ENCODE results near the gene SRPK2.
A peak's percentile ranks its signal among the peaks of the same experiment; 100 is the strongest.

The SRPK2 gene

GRCh38 chr7:105178928-105179541 is 209.7 kb downstream of the SRPK2 start:
- DNase-seq = no peak

DNA sequence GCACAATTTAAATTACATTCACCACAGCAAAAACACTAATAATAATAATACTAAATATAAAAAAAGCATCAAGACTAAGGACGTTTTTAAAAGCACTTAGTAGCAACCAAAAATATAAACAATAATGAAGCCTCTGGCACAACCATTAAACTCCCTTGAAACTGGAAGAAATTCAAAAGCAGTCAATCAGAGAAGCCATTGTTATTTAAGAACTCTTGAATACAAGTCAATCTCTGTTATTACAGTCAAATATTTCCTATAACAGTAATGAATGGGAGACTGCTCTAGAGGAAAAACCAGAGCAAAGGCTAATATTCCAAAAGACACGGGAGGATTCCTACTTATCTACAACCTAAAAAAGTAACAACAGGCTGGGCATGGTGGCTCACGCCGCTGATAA is 210.5 kb downstream of the SRPK2 start:
- DNase-seq = no peak

DNA sequence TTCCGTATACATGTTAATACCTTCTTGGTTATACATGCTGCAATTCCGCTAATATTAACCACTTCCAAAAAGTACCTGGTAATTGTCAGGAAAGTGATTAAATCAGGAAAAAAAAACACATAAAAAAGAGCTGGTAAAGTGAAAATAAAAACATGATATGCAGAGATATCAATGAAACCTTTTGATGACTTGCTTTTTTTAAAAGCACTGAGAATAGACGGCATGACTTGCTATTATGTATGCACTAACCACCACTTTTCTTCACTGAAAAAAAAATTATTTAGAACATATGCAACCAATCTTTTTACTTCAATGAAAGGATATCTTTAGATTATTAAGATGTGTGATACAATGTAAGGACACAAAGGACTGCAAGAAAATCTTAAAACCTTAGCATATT is 211.7 kb downstream of the SRPK2 start:
- no peak for DNase-seq

- DNase-seq = no peak
These were observed 215.1 kb downstream of the SRPK2 start for GRCh38 chr7:105173586-105173985.

DNA sequence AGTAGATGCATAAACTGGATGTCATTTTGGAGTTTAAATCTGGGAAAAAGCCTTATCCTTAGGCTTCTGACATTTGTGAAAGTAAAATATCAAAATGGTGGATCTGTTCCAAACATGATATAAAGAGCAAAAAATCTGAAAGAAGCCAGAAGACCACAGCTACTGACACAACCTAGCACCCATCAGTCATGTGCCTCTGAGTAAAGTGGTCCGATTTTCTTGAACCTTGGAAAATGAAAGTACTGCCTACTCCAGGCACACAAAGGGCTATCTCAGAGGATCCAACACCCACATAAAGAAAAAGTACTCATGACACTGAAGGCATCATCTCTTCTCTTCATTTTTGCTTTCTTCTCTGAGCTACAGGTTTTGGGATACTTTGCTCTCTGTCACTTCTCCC is 224.0 kb downstream of the SRPK2 start:
- DNase-seq = no peak

DNA sequence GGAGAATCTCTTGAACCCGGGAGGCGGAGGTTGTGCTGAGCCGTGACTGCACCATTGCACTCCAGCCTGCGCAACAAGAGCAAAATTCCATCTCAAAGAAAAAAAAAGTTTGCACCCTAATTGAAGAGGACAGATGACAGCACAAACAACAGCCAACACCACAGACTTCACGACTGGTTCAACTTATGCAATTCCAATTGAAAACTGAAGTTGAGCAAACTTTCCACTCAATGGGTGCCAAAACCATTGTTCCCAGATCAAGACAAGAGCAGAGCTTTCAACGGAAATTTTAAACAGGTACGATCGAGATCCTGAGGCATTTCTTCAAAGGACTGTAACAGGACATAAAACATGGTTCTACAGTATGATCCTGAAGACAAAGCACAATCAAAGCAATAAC is 225.0 kb downstream of the SRPK2 start:
- DNase-seq = no peak

DNA sequence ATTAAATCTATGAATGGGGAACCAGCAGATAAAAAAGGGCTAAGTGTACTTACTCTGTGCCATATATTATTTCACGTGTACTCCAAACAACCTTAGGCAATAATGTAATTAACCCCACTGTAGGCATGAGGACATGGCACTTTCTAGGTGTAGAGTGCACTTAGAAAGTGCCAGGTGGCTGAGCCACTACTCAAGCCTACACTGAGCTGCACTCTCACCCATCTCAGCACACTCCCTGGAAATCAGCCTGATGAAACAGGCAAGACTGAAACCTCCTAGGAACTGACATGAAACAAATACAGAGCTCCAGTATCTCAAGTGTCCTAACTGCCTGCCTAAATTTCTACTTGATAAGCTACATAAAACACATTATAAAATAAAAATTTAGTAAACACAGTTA is 227.4 kb downstream of the SRPK2 start:
- DNase-seq = no peak

GRCh38 chr7:105157278-105157677 is 231.4 kb downstream of the SRPK2 start:
- DNase-seq = no peak

- no peak for DNase-seq
These were observed 232.0 kb downstream of the SRPK2 start for GRCh38 chr7:105156731-105157130.

- no peak for DNase-seq
These were observed 234.6 kb downstream of the SRPK2 start for GRCh38 chr7:105154084-105154483.

- no peak for DNase-seq
These were observed 235.2 kb downstream of the SRPK2 start for GRCh38 chr7:105153531-105153930.

DNA sequence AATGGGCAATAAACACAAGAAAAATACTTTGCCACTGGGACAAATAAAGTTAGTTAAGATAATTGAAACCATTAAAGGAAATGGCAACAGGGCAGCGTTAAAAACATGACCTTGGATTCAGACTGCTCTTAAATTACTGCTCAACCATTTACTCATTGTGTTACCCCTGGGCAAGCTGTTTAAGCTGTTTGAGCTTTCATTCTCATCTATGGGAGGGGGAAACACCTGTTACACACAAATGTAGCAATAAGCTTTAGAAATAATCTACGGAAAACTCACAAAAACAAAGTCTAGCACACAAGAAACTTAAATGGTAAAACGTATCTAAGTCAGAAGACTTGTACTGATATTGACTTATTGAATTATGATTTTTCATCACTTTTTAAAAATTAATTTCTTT is 237.6 kb downstream of the SRPK2 start:
- DNase-seq = no peak

DNA sequence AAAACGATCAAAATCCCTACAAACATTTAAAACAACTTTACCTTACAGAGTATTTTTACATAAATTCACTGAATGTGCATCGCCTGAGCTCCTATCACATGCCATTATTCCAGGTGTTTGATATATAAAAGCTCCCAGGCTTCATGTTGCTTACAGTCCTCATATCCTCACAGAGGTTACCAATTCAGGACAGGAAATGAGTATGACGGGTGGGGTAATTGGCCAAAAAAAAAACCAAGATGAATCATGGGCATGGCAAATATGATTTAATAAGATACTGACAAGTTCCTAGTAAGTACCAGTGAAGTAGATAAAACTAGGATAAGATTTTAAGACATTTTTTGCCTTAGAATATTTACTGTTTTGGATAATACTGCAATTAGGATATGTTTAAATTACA is 238.9 kb downstream of the SRPK2 start:
- DNase-seq = no peak

DNA sequence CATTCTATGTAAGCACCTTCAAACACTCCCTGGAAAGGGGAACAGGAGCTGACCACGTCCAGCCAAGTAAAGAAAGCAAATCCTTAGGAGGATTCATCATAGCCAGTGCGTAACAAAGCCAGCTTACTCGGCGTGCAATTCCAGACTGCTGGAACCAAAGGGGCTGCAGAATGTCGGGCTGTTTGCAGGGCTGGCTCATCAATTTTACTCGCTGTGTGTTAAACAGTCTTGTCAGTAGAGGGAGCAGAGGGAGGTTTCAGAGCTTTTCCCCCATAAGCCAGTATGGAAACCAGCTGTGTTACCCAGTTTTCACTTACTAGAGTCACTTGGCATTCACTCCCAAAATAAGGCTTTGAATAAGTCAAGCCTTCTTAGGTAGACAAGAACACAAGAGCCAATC is 247.7 kb downstream of the SRPK2 start:
- no peak for DNase-seq

GRCh38 chr7:105139381-105139780 is 249.3 kb downstream of the SRPK2 start:
- no peak for DNase-seq

DNA sequence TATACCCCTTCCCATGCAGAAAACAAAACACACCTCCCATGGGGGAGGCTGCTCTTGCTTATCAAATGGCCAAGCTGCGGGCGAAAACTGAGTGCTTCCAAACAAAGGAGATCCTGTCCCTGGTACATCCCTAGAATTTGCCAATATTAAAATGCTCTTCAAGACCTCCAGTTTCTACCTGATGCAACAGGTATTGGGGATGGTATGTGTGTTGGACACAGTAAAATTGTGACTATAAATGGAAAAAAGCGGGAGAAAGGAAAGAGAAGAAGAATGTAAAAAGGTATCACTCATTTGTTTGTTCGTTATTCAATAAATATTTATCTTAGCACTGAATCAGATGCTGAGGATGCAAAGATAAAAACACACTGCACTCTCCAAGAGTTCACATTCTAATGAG is 250.8 kb downstream of the SRPK2 start:
- DNase-seq = no peak

- DNase-seq = no peak
These were observed 252.5 kb downstream of the SRPK2 start for GRCh38 chr7:105136221-105136620.

- no peak for DNase-seq
These were observed 254.6 kb downstream of the SRPK2 start for GRCh38 chr7:105133986-105134655.

- DNase-seq = no peak
These were observed 255.4 kb downstream of the SRPK2 start for GRCh38 chr7:105133358-105133757.

DNA sequence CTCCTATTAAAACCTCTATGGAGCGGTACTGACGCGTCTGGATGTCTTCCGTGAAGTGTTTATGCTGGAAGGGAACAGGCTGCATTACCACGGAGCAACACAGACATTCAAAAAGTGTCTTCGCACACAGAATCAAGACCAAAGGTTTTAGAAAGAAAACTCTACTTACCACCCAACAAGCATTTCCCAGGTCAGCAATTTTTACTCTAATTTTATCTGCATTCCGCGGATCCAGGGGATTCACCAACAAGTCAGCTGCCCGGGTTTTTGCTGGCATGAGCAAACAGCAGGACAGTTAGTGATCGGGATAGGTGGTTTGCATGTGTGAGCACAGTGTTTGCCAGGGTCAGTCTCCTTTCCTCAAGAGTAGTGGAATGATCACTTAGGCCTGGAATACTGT is 255.9 kb downstream of the SRPK2 start:
- no peak for DNase-seq

GRCh38 chr7:105132335-105132734 is 256.4 kb downstream of the SRPK2 start:
- peak; percentile 42 for DNase-seq

DNA sequence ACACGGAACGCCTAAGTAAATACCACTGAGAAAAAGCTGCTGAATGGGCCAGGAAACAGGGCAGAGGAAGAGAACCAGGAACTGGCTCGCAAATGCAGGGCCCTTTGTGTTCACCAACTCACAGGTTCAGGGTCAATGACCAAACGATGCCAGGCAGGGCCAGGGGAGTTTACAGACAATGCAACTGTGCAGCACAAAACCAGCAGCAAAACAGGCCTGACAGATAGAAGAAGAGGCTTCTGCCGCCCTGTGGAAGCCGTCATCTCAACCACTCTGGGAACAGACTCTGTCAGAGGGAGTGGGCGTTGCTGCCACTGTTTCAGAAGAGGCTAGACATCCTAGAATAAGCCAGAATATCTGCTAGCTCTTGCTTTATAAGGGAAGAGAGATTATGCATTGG is 256.8 kb downstream of the SRPK2 start:
- DNase-seq = peak; percentile 42

DNA sequence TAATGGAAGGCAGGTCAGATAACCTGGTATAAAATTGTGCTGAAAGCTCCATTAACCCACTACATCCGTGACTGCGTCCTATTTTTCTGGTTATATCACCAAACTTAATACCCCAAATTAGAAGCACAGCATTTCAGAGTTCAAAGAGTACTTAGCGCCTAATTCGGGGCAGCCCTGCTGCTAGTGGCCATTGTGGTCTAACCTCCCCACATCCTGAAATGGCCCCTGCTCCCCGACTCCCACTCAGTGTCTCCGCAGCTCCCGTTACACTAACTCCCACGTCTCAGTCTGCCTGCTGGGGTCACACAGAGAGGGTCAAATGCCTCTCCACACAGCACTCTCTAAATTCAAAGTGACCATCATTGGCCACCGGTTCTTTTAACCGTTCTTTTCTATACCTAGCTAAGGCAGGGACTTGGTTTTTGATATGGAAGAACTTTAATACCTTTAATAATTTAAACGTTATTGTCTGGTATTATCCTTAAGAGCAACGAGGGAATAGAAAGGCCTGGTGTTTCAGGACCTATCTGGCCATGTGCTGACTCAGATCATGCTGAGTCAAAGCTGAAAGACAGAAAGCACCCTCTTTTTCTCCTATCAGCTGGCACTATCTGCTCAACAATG is 257.6 kb downstream of the SRPK2 start:
- DNase-seq = no peak

DNA sequence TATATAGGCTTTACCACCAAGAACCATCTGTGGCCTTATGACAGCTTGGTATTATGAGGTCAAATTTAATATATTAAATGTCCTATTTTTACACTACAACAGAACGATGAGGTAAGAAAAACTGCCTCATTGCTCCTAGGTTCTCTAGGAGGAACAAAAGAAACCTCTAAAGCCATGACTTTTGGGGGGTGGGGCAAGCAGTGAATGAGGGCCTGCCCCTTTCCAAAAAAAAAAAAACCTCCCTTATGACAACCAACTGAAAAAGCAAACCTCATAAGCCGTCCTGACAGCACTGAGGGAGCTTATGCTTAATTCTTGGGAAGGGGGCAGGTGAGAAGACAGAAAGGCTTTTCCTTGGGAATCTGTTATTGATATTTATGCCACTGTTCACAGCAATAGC is 258.1 kb downstream of the SRPK2 start:
- no peak for DNase-seq

GRCh38 chr7:105130048-105130447 is 258.7 kb downstream of the SRPK2 start:
- no peak for DNase-seq

Measured in stimulated activated CD8-positive, alpha-beta memory T cell treated with anti-CD3 and anti-CD28 coated beads, Interleukin-4, amount 100 ng/mL, for 48 hours (primary cell).